Muscle layer of colon (tissue), 2 donors: ENCODE data around the gene FGF19.

Experiments
- H3K27ac ChIP-seq: one replicate; pipeline ENCODE4 v1.7.0; 2013; ENCODE audit warnings: low read depth, mild to moderate bottlenecking, low read length, moderate library complexity
- H3K27me3 ChIP-seq, 2 donors: one replicate each; pipeline ENCODE4 v1.7.0; 2013; ENCODE audit warnings: low read length in 2 of 2, mild to moderate bottlenecking in 2 of 2; ENCODE audit not compliant: insufficient read depth in 2 of 2, control insufficient read depth in 1 of 2
- H3K36me3 ChIP-seq: one replicate; pipeline ENCODE4 v1.7.0; 2013; ENCODE audit warnings: mild to moderate bottlenecking, low read length; ENCODE audit not compliant: insufficient read depth
- H3K4me1 ChIP-seq: one replicate; pipeline ENCODE4 v1.7.0; 2013; ENCODE audit warnings: mild to moderate bottlenecking, low read length; ENCODE audit not compliant: insufficient read depth
- H3K4me3 ChIP-seq, 2 donors: one replicate each; pipeline ENCODE4 v1.7.0; 2013; ENCODE audit warnings: low read length in 2 of 2, low read depth in 1 of 2, mild to moderate bottlenecking in 1 of 2, moderate library complexity in 1 of 2
- H3K9ac ChIP-seq: one replicate; pipeline ENCODE4 v1.7.0; 2013; ENCODE audit warnings: low read length
- H3K9me3 ChIP-seq: one replicate; pipeline ENCODE4 v1.7.0; 2013; ENCODE audit warnings: mild to moderate bottlenecking, low read length
- donor health status: abdominal sarcoma.
- donor health status: Adenocarcinoma of cecum.

The FGF19 gene

GRCh38 chr11:69657456-69657910, 46.3 kb downstream of the FGF19 start:
- peaks cover 3% of the 10 kb centered on the region for H3K36me3 ChIP-seq

GRCh38 chr11:69656536-69657455, 47.0 kb downstream of the FGF19 start:
- no peaks in the 10 kb centered on the region for H3K4me1 ChIP-seq
- no peaks in the 10 kb centered on the region for H3K27me3 ChIP-seq
- H3K36me3 ChIP-seq = peaks cover 5% of the 10 kb centered on the region

More at GRCh38 chr11:69657456-69657910, 46.3 kb downstream of the FGF19 start:
- Histone ChIP-seq H3K9me3 (no peaks in the 10 kb centered on the region), H3K27ac (no peak overlapping the region), H3K4me3 (no peak overlapping the region), H3K27me3 (no peaks in the 10 kb centered on the region), H3K9ac (no peak overlapping the region), H3K4me1 (no peaks in the 10 kb centered on the region)

GRCh38 chr11:69655479-69656428, 48.1 kb downstream of the FGF19 start:
- no peaks in the 10 kb centered on the region for H3K9me3 ChIP-seq
- H3K4me1 ChIP-seq = no peaks in the 10 kb centered on the region
- H3K9ac ChIP-seq = no peak overlapping the region
- no peak overlapping the region for H3K27ac ChIP-seq
- H3K36me3 ChIP-seq = peaks cover 9% of the 10 kb centered on the region
- H3K27me3 ChIP-seq = no peaks in the 10 kb centered on the region
- no peak overlapping the region for H3K4me3 ChIP-seq

More at GRCh38 chr11:69656536-69657455, 47.0 kb downstream of the FGF19 start:
- Histone ChIP-seq H3K9me3 (no peaks in the 10 kb centered on the region), H3K9ac (no peak overlapping the region), H3K27ac (no peak overlapping the region), H3K4me3 (no peak overlapping the region)

DNA sequence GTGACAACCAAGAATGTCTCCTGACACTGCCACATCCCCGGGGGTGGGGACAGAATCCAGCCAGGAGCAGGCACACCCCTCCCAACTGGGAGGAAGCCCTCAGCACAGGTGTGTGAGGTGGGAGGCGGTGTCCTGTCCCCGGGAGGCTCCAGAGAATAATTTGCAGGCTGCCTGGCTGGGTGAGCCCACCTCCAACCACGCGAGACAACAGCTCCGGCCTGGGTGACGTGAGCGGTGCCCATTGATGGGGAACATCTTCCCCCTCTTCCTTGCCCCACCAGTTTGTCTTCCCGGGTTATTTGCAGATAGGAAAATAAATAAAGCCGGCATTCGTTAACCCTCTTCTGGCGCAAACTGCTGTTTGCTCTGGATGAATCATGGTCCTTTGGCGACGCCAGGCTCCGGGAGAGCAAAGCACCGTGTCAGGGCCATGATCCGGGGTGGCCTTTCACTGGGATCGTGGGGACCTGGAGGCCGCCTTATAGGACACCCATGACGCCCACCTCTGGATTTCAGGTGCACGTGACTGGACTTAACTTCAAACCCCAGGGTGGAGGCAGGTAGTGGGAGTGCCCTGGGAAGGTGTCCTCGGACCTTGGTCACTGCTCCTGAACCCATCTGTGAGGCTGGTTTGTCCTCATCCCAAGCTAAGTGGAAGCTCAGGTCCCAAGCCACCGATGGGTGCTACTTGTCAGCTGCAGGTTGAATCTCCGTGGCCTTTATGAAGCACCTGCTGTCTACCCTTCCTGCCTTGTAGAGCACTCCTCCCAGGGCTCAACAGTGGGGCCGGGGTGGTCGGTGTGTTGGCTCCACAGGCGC, 49.0 kb downstream of the FGF19 start:
- H3K9ac ChIP-seq = no peak overlapping the region
- no peaks in the 10 kb centered on the region for H3K27me3 ChIP-seq
- no peak overlapping the region for H3K4me3 ChIP-seq
- H3K4me1 ChIP-seq = no peaks in the 10 kb centered on the region
- peaks cover 9% of the 10 kb centered on the region for H3K36me3 ChIP-seq
- H3K27ac ChIP-seq = no peak overlapping the region
- no peaks in the 10 kb centered on the region for H3K9me3 ChIP-seq

GRCh38 chr11:69654001-69654659, 49.7 kb downstream of the FGF19 start:
- Histone ChIP-seq H3K27me3 (no peaks in the 10 kb centered on the region), H3K4me1 (no peaks in the 10 kb centered on the region), H3K9ac (no peak overlapping the region), H3K4me3 (no peak overlapping the region), H3K36me3 (peaks cover 9% of the 10 kb centered on the region), H3K27ac (no peak overlapping the region), H3K9me3 (no peaks in the 10 kb centered on the region)

GRCh38 chr11:69653406-69653960, 50.3 kb downstream of the FGF19 start:
- Histone ChIP-seq H3K9me3 (no peaks in the 10 kb centered on the region), H3K27me3 (no peaks in the 10 kb centered on the region), H3K4me1 (no peaks in the 10 kb centered on the region), H3K36me3 (peaks cover 9% of the 10 kb centered on the region), H3K27ac (no peak overlapping the region), H3K4me3 (no peak overlapping the region), H3K9ac (no peak overlapping the region)

GRCh38 chr11:69652999-69653398, 50.8 kb downstream of the FGF19 start:
- Histone ChIP-seq H3K4me1 (no peaks in the 10 kb centered on the region), H3K4me3 (no peak overlapping the region), H3K36me3 (peaks cover 9% of the 10 kb centered on the region), H3K27ac (no peak overlapping the region), H3K9ac (no peak overlapping the region), H3K27me3 (no peaks in the 10 kb centered on the region), H3K9me3 (no peaks in the 10 kb centered on the region)

DNA sequence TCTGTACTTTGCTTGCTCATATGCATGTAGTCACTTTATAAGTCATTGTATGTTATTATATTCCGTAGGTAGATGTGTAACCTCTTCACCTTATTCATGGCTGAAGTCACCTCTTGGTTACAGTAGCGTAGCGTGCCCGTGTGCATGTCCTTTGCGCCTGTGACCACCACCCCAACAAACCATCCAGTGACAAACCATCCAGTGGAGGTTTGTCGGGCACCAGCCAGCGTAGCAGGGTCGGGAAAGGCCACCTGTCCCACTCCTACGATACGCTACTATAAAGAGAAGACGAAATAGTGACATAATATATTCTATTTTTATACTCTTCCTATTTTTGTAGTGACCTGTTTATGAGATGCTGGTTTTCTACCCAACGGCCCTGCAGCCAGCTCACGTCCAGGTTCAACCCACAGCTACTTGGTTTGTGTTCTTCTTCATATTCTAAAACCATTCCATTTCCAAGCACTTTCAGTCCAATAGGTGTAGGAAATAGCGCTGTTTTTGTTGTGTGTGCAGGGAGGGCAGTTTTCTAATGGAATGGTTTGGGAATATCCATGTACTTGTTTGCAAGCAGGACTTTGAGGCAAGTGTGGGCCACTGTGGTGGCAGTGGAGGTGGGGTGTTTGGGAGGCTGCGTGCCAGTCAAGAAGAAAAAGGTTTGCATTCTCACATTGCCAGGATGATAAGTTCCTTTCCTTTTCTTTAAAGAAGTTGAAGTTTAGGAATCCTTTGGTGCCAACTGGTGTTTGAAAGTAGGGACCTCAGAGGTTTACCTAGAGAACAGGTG, 51.8 kb downstream of the FGF19 start:
- no peaks in the 10 kb centered on the region for H3K4me1 ChIP-seq

GRCh38 chr11:69650832-69651344, 52.9 kb downstream of the FGF19 start:
- Histone ChIP-seq H3K9me3 (no peaks in the 10 kb centered on the region), H3K4me3 (no peak overlapping the region), H3K4me1 (no peaks in the 10 kb centered on the region), H3K9ac (no peak overlapping the region), H3K27ac (no peak overlapping the region), H3K36me3 (peaks cover 9% of the 10 kb centered on the region), H3K27me3 (no peaks in the 10 kb centered on the region)

More for the DNA sequence above, 51.8 kb downstream of the FGF19 start:
- Histone ChIP-seq H3K27ac (no peak overlapping the region), H3K9ac (no peak overlapping the region), H3K36me3 (peaks cover 9% of the 10 kb centered on the region), H3K27me3 (no peaks in the 10 kb centered on the region), H3K9me3 (no peaks in the 10 kb centered on the region), H3K4me3 (no peak overlapping the region)
